RWPE1 (cell line): ENCODE measurements around the gene LIMS2.

Experiments
- CTCF ChIA-PET: fragments of 350-600 bp; sonication (Branson Sonifier 250); formaldehyde crosslinking; extraction: SDS; loops from one replicate; lab custom pipeline; 2021; lab: Yijun Ruan, JAX
- POLR2A ChIA-PET: fragments of 400-600 bp; formaldehyde crosslinking; extraction: SDS; loops from one replicate; lab custom pipeline; 2020; ENCODE audit warnings: antibody characterized with exemption; ENCODE audit not compliant: low non-redundant PET; lab: Yijun Ruan, JAX
- DNase-seq: peaks from one replicate; pipeline ENCODE4 v3.0.0; 2012; ENCODE audit warnings: low spot score
- H3K27ac ChIP-seq: fragments of 450-650 bp; 2 replicates; pipeline ENCODE4 v1.5.1; 2017
- CTCF ChIP-seq: fragments of 450-650 bp; conservative IDR thresholded peaks from 2 replicates; pipeline ENCODE4 v1.5.1; 2017; ENCODE audit warnings: low read depth, mild to moderate bottlenecking

LIMS2 gene

GRCh38 chr2:127718271-127718670, 42.9 kb upstream of the LIMS2 start:
- ChIA-PET CTCF (no interaction called here), POLR2A (no interaction called here)
- no peak overlapping the region for H3K27ac ChIP-seq
- TF ChIP-seq CTCF = no peak
- DNase-seq = no peak

- no peak for DNase-seq
- no peak for TF ChIP-seq CTCF
- ChIA-PET CTCF (no interaction called here), POLR2A (no interaction called here)
- H3K27ac ChIP-seq = no peak overlapping the region
Observed at GRCh38 chr2:127715778-127716449, 40.6 kb upstream of the LIMS2 start.

- no peak for DNase-seq
- no peak for TF ChIP-seq CTCF
- H3K27ac ChIP-seq = no peak overlapping the region
- POLR2A ChIA-PET = no interaction called here
- CTCF ChIA-PET = no interaction called here
Observed at GRCh38 chr2:127713562-127713961, 38.2 kb upstream of the LIMS2 start.

- no peak for DNase-seq
- ChIA-PET CTCF (no interaction called here), POLR2A (no interaction called here)
- H3K27ac ChIP-seq = no peak overlapping the region
- TF ChIP-seq CTCF = no peak
Observed at GRCh38 chr2:127712999-127713398, 37.7 kb upstream of the LIMS2 start.

- POLR2A ChIA-PET = no interaction called here
- no peak overlapping the region for H3K27ac ChIP-seq
- TF ChIP-seq CTCF = no peak
- DNase-seq = no peak
- CTCF ChIA-PET = no interaction called here
Observed at GRCh38 chr2:127709336-127709735, 34.0 kb upstream of the LIMS2 start.

GRCh38 chr2:127707890-127708648, 32.7 kb upstream of the LIMS2 start:
- POLR2A ChIA-PET = no interaction called here
- TF ChIP-seq CTCF = no peak
- CTCF ChIA-PET = no interaction called here
- peak overlapping the region; percentile 60 for H3K27ac ChIP-seq
- no peak for DNase-seq
